Fibroblast of gingiva (primary cell): ENCODE data around the gene RAB40B.
A peak's percentile ranks its signal among the peaks of the same experiment; 100 is the strongest.

ENCODE experiments used
- DNase-seq: peaks from one replicate; pipeline ENCODE4 v3.0.0-alpha.2; 2011; ENCODE audit warnings: low read depth

Gene RAB40B

DNA sequence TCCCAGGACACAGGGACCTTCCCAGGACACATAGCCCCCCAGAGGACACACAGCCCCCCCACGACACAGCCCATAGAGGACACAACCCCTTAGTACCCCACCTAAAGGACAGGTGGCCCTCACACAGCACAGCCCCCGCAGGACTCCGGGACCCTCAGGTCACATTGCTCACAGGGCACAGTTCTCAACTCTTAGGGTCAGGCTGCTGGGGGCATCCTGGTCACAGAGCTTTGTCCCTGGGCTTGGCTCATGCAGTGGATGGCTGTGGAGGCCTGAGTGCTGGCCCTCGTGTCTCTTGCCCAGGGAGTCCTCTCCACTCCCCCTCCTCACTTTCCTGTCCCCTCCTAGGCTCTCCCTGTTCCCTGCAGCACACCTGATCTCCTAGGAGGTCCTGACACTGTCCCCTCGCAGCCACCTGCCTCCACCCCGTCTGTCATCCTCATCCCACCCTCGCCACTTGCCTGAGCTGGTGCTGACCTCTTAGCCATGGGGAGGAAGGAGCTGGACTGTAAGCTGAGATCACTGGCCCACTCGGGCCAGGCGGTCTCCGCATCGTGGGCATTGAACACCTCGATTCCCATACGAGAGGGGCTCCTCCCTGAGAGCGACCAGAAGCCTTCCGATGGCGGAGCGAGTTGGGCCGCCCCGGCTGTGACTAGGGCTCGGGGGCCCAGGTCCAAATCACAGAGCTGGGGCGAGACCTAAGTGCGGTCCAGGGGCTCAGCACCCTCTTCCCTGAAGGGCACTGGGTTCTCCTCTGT, 48.8 kb downstream of the RAB40B start:
- no peak for DNase-seq

DNA sequence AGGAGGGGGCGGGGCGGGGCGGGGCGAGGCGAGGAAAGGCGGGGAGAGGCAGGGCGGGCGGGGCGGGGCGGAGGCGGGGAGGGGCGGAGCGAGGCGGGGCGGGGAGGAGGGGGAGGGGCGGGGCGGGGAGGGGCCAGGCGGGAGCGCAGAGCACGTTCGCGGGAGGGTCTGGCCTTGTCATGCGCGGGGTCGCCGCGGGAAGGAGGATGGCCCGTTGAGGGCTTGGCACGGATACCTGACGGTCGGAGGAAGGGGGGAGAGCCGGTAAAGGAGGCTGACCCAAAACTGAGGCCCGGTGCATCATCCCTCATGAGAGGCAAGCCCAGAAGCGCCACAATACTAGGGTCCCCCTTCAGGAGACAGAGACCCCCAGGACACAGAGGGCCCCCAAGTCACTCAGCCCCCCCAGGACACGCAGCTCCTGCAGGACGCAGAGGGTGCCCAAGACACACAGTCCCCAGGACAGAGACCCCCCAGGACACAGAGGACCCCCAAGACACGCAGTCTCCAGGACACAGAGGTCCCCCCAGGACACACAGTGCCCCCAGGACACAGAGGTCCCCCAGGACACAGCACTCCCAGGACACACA, 49.7 kb downstream of the RAB40B start:
- DNase-seq: no peak

DNA sequence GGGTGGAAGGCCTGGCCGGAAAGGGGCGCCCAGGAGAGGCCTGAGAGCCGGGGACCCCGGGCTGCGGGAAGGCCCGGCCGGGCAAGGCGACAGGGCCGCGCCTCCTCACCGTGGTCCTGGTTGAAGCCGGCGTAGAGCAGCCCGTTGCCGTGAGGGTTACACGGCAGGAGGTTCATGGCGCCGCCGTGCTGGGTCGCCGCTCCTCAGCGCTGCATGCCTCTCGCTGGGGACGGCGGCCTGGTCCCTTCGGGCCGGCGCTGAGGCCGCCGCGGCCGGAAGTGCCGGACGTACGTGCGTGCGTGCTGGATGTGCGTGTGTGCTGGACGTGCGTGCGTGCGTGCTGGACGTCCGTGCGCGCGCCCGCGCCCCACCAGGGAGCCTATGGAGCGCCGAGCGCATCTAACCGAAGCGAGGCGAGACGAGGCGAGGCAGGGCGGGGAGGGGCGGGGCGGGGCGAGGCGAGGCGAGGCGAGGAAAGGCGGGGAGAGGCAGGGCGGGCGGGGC, 50.3 kb downstream of the RAB40B start, which contains the start of gene WDR45B:
TSS of gene WDR45B (minus strand) at position 280 of the 504 bp plus-strand sequence. CDS start at position 176, 104 bp downstream.
- peak; percentile 100 for DNase-seq

DNA sequence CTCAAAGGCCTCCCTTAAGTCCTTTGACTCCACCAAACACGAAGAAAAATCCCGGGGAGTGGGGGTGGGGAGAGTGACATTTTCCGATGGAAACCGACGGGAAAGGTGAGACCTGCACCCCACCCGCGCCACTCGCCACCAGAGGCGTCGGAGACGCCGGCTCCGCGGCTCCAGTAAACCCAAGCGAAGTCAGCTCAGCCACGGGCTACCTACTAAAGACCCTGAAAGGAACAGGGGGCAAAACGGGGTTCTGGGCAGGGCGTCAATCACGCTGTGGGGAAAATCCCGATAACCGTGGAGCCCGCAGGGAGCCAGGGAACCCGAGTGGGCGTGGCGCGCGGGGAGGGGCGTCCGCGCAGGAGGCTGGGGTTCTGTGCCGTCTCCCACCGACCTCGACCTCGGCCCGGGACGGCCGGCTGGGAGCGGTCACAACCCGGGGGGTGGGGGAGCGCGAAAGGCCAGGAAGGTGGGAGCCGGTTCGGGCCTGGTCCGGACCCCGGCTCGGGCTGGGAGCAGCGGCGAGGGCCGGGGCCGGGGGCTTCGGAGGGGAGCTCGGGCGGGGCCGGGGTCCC, 50.8 kb downstream of the RAB40B start:
- DNase-seq: no peak

DNA sequence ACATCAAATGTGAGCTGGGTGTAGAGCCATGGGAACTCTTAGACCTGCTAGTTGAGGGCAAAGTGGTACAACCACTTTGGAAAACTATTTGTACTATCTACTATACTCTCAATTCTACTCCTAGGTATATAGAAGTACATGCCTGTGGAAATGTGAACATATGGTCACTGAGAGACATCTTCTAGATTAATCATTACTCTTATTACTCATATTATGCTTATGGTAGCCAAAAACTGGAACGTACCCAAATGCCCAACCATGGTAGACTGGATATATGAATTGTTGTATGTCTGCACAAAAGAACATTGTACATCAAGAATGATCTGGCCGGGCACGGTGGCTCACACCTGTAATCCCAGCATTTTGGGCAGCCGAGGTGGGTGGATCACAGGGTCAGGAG, 53.0 kb downstream of the RAB40B start:
- DNase-seq: no peak

DNA sequence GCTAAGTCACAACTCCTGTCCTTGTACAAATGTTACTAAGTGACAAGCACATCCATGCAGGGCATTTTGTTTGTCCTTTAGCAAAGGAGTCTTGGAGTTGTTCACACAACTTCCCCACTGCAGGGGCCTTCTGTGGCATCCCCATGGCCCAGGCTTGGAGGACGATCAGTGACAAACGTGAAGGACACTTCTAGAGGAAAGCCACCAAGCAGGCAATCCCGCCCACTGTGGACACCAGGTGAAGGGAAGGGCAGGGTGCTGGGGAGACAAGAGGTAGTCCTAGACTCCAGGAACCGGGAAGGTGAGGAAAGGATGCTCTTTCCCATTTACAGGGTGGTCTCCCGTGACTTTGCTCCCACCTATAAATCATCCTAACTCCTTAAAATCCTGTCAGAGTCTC, 54.4 kb downstream of the RAB40B start:
- no peak for DNase-seq

DNA sequence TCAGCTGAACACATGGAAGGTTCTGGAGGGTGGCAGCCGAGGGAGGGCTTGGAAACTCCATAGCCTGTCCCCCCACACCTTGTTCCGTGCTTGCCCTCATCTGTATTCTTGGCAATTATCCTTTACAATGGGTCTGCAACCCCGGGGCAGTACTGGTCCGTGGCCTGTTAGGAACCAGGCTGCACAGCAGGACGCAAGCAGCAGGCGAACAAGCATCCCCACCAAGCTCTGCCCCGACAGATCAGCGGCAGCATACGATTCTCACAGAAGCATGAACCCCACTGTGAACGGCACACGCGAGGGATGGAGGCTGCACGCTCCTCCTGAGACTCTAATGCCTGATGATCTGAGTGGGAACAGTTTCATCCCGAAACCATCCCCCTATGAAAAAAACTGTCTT, 56.5 kb downstream of the RAB40B start:
- DNase-seq: no peak

DNA sequence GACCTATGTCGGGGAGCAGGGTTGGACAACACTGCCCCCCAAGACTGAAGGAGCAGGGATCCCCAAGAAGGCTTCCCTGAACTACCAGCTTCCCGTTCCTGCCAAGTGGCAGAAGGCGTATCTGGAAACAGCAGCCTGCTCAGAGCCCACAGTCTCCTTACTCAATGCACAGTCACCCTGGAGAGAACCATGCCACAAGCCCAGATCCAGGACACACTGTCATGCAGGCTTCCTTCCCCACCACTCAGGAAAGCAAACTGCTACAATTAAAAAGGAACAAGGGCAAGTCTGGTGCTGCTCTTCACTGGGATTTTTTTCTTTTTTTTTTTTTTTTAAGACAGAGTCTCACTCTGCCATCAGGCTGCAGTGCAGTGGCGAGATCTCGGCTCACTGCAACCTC, 58.5 kb downstream of the RAB40B start:
- DNase-seq: no peak

DNA sequence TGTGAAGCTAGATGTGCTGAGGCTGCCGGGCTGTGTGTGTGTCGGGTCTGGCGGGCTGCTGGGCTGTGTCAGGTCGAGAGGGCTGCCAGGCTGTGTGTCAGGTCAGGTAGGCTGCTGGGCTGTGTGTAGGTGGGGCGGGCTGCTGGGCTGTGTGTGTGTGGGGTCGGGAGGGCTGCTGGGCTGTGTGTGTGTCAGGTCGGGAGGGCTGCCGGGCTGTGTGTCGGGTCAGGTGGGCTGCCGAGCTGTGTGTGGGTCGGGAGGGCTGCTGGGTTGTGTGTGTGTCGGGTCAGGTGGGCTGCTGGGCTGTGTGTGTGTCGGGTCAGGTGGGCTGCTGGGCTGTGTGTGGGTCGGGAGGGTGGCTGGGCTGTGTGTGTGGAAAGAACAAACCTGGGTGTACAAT, 58.9 kb downstream of the RAB40B start:
- DNase-seq: no peak

DNA sequence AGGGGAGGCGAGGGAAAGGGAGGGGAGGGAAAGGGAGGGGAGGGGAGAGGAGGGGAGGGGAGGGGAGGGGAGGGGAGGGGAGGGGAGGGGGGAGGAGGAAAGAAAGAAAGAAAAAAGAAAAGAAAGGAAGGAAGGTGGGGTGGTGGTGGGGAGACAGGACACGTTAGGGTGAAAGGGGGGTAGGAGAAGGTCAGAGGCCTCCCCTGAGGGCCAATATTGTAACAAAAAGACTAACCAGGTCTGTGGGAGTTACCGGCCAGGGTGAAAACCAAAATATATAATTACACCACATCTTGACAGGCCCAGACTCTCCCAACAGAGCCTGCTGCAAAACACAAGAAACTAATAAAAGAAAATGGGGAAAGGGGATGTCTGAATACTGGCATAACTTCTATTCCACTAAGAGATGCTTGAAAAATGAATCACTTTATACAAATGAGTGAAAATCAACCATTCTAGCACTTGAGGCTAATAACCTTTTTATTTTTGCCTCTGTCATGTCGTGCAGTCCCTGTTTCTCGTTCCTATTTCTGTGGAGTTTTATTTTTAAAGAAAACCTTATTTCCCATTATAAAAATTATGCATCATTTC, 60.2 kb downstream of the RAB40B start:
- DNase-seq: no peak

DNA sequence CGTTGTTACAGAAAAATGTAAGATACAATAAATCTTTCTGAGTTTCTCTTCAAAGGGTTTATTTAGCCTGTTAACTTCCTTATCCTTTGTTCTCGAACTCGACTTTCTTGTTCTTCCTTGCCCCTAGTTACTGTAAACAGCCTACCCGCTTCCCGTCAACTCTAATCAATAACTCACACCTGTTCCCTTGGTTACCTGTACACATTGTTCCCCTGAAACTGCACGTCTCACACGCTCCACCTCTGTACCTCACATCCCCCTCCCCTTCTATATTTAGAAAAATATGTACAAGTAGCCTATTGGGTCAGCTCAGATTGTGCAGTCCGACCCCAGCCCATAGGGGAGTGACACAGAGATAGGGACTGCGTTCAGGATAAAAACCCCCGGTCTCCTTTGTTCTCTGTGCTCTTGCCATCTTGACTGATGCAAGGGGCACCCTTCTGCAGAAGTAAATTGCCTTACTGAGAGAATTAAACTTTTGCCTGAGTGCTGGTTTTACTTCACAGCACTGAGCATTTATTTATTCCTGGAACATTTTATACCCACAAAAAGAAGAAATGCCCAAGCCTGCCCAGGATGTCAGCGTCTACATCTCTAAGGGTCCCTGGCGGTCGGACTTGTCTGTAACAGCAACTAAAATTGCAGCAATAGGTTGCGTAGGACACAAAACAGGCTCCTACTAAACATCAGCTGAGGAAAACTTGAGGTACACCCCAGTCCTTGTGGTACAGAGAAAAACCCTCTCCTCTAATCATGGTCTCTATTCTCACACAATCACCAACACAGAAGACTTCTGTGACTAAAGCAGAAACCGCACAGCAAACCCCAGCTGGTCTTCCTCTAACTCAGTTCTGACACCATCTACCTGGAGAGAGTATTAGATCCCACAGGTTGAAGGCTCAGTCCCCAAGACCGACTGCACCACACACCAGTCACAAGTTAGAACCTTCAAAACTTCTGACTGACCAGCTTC, 61.6 kb downstream of the RAB40B start:
- DNase-seq: no peak

DNA sequence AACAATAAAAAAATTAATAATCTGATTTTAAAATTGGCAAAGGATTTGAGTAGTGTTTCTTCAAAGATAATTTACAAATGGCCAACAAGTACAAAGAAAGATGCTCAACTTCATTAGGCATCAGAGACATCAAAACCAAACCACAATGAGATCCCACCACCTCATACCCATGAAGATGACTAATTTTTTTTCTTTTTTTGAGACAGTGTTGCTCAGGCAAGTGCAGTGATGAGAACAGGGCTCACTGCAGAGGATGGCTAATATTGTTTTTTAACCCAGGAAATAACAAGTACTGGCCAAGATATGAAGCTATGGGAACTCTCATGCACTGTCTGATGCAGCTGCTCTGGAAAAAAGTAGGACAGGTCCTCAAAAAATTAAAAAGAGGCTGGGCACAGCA, 65.2 kb downstream of the RAB40B start:
- no peak for DNase-seq

DNA sequence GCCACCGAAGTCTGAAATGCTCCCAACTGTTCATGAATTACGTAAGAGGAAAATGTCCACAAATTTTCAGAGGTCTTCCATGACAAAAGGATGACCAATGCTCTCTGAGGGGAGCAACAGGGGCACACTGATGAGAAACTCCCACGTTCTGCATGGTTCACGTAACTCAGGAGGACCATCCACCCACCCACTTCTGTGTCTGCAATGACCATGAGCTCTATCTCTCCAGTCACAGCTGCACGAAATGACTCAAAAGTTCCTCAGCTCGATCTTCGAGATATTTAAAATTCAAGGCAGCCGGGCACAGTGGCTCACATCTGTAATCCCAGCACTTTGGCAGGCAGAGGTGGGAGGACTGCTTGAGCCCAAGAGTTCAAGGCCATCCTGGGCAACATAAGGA, 66.0 kb downstream of the RAB40B start:
- no peak for DNase-seq

DNA sequence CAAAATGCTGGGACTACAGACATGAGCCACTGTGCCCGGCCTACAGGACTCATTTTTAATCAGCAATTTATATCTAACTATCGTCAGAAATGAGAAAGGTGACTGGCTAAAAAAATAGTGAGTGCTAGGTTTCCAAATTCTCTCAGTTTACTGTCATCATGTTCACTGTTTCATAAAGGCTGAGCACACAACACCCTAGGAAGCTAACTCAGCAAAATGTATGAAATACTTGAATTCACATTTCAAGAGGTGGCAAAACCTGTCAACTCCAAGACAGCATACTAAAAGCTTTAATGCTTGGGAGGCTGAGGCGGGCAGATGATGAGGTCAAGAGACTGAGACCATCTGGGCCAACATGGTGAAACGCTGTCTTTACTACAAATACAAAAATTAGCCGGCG, 67.0 kb downstream of the RAB40B start:
- DNase-seq: no peak

DNA sequence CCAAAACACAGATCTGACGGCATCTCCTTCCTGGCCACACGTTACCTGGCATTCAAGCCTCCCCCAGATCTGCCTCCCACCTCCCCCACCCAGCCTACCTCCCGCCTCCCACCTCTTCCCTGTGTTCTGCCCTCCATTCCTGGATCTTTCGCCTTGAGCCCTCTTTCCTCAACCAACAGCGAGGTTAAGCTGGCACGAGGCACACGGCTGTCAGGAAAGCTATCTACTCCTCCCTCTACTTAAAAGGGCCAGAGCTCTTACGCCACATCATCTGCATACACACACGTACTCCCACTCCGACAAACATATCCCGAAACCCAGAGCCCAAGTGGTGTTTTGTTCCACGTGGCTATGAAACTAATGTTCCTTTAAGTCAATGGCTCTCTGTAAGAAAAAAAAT, 68.3 kb downstream of the RAB40B start:
- no peak for DNase-seq

DNA sequence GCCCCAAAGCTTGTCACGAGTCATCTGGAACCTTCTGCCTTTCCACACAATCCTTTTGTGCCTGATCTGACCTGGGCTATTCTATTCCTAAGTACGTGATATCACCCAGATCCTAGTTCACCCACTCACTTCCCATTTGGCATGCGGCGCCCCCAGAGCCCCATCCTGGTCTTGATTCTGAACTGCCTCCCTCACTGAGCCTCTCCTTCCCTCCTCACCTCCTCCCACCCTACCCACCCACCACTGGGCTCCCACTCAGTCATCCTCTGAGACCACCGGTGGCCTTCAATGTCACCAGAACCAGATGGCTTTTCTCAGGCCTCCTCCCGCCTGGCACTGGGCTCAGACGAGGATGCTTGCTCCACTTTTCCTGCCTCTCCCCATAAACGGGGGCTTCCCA, 68.8 kb downstream of the RAB40B start:
- no peak for DNase-seq

DNA sequence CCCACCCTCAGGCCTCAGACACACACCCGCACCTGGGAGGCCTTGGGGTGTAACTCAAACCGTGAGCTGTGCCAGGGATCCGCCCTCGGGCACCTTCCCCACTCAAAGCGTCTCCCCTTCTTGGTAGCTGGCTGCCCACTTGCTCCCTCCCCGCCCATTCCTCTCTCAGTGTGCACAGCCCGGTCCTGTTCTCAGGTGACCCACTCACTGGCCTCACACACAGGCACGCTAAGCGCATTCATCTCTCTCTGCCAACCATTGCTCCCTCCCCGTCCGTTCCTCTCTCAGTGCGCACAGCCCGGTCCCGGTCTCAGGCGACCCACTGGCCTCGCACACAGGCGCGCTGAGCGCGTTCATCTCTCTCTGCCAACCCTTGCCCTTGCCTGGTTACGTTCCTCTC, 71.1 kb downstream of the RAB40B start:
- DNase-seq: no peak

DNA sequence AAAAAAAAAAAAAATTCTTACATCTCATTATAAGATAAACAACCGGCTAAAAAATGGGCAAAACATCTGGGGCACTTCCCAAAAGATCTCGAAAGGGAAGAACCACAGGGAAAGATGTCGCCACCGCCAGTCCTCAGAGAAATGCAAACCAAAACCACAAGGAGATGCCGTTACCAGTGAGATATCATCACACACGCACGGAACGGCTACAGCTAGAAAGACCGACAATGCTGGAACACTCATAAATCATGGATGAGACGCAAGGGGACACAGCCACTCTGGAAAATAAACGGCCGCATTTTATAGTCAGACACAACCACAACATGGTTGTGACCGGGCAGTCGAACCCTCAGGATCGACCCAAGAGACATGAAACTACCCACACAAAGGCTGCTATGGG, 74.8 kb downstream of the RAB40B start:
- no peak for DNase-seq

DNA sequence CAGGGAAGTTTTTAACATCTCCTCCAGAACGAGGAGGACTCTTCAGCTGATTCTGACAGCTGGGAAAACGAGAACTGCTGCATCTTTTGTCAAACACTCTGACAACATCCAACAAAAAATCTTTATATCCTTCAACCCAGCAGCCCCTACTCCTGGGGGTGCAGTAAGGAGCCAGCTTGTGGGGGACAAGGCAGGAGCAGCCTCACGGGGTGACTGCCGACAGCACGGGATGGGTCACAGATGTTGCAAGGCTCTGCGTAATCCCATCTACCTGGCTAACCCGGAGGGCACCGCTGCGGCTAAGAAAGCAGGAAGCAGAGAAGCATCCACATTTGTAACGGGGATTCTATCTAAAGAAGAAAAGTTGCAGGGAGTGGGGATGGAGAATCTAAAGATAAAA, 78.9 kb downstream of the RAB40B start:
- DNase-seq: no peak

DNA sequence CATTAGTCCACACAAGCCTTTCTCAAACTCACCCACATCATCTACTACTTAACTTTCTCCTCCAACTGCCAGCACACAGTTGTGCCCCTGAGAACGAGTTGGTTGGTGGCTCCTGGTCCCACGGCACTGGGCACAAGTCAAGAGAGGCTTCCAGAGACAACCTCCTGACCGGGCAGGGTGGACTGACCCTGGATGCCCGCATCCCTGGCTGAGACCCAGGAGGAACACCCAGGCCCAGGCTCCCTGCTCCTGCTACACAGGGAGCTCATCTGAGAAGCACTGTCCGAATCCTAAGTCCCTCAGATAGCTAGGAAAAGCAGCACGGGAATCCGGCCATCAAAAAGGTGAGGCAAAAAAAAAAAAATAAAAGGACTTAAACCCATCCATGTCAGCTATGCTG, 79.3 kb downstream of the RAB40B start:
- DNase-seq: no peak

DNA sequence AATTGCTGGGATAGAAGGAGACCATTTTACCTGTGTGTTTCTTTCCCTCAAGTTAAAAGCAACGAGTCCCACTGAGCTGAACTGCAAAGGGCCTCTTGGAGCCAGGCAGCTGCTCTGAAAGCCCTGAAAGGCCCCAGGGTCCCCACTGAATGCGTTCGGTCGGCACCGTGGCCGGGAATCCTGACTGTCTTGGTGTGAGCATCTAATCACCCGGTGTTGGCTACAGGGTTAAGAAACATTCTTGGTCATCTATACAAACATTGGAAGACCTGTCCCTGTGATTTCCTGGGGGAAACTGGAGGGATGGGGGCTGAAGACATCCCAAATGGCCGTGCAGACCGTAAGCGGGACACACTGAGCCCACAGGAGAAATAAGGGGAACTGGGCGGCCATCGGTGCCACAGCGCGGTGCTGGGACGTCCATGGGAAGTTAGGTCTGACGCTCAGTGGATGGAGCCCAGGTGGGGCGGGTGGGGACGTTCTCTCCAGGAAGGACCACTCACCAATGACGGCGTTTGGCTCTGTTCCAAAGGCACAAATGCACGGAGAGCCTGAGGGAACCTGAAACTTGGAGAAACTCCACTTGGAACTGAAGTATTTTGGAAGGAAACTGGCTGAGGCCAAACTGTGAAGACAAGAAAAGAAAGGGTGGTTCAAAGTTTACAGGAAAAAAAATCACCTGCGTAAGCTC, 82.3 kb downstream of the RAB40B start:
- no peak for DNase-seq
